GM21423 (cell line): ENCODE data around the gene TEX29.

Experiments used
- ATAC-seq: cut with Tn5 transposase; IDR thresholded peaks from one replicate; pipeline ENCODE4 v1.9.1; 2021; ENCODE audit warnings: mild to moderate bottlenecking, moderate library complexity; ENCODE audit not compliant: unreplicated experiment

TEX29 gene

GRCh38 chr13:111339366-111340143 lies 19.1 kb downstream of the TEX29 start:
- ATAC-seq = no peak

- no peak for ATAC-seq
Measured at GRCh38 chr13:111341886-111342285, 21.4 kb downstream of the TEX29 start.

GRCh38 chr13:111342721-111343120 lies 22.3 kb downstream of the TEX29 start:
- ATAC-seq = no peak

GRCh38 chr13:111343186-111343805 lies 22.9 kb downstream of the TEX29 start:
- no peak for ATAC-seq

- ATAC-seq = no peak
Measured at GRCh38 chr13:111344471-111345191, 24.2 kb downstream of the TEX29 start.

GRCh38 chr13:111345682-111346081 lies 25.2 kb downstream of the TEX29 start:
- no peak for ATAC-seq

GRCh38 chr13:111346101-111346680 lies 25.7 kb downstream of the TEX29 start:
- no peak for ATAC-seq

GRCh38 chr13:111347438-111347837 lies 27.0 kb downstream of the TEX29 start:
- no peak for ATAC-seq

GRCh38 chr13:111353508-111353907 lies 33.1 kb downstream of the TEX29 start:
- ATAC-seq = no peak

- ATAC-seq = no peak
Measured at GRCh38 chr13:111354789-111355188, 34.3 kb downstream of the TEX29 start.

- no peak for ATAC-seq
Measured at GRCh38 chr13:111356795-111357194, 36.4 kb downstream of the TEX29 start.

- no peak for ATAC-seq
Measured at GRCh38 chr13:111359237-111359915, 38.9 kb downstream of the TEX29 start.

- no peak for ATAC-seq
Measured at GRCh38 chr13:111359930-111360329, 39.5 kb downstream of the TEX29 start.

GRCh38 chr13:111360452-111360851 lies 40.0 kb downstream of the TEX29 start:
- no peak for ATAC-seq

- ATAC-seq = no peak
Measured at GRCh38 chr13:111361046-111361872, 40.8 kb downstream of the TEX29 start.

GRCh38 chr13:111361873-111362648 lies 41.6 kb downstream of the TEX29 start:
- no peak for ATAC-seq

- no peak for ATAC-seq
Measured at GRCh38 chr13:111363121-111363520, 42.7 kb downstream of the TEX29 start.

GRCh38 chr13:111363591-111363990 lies 43.1 kb downstream of the TEX29 start:
- no peak for ATAC-seq
